Adrenal gland (tissue), 12 donors: Measurements from ENCODE around the gene NOXA1. TPM values are rescaled to one million over a fixed set of nuclear protein-coding genes. Genes with fewer than 3 reads are reported as not detected.

Source experiments
- DNase-seq, 7 donors: peaks; one replicate each; pipeline ENCODE4 v3.0.0-alpha.2; 2019 to 2020
- H3K27ac ChIP-seq, 5 donors: fragments of 200-600 bp; sonication (generic) in 4 of 5; 1 replicate in 3 of 5; 2 replicates in 2 of 5; pipeline versions ENCODE4 v1.5.1 to v1.8.0; 2016 to 2020; ENCODE audit warnings: mild to moderate bottlenecking in 1 of 5
- H3K27me3 ChIP-seq: fragments of 200-600 bp; 2 replicates; pipeline ENCODE4 v1.8.0; 2021
- H3K36me3 ChIP-seq, 2 donors: fragments of 200-600 bp; replicated peaks in 1 of 2; 1 replicate in 1 of 2; 2 replicates in 1 of 2; pipeline versions ENCODE4 v1.5.1 to v1.8.0; 2018 to 2022
- H3K4me1 ChIP-seq, 2 donors: fragments of 200-600 bp; replicated peaks in 1 of 2; 1 replicate in 1 of 2; 2 replicates in 1 of 2; pipeline versions ENCODE4 v1.5.1 to v1.8.0; 2018 to 2021
- H3K4me3 ChIP-seq, 4 donors: fragments of 200-600 bp; sonication (generic) in 3 of 4; one replicate each; pipeline ENCODE4 v1.5.1; 2016 to 2018
- H3K9me3 ChIP-seq, 3 donors: fragments of 200-600 bp; sonication (generic) in 1 of 3; replicated peaks in 1 of 3; 1 replicate in 2 of 3; 2 replicates in 1 of 3; pipeline versions ENCODE4 v1.5.1 to v1.8.0; 2016 to 2021
- POLR2A ChIP-seq, 2 donors: fragments of 450-650 bp; IDR thresholded peaks; one replicate each; pipeline ENCODE4 v1.6.1; 2017; ENCODE audit warnings: antibody characterized with exemption in 2 of 2, mild to moderate bottlenecking in 2 of 2, moderate library complexity in 1 of 2
- WGBS, 4 donors: extraction: QIAGEN DNeasy Blood & Tissue Kit in 2 of 4; methylation state at CpG; one replicate each; pipeline versions ENCODE4 v1.1.5 to v1.1.7; 2013 to 2017; 5-methylcytosine and 5-hydroxymethylcytosine counted together
- intact Hi-C, 2 donors: fragments of 100-400 bp; cut with DNase I; formaldehyde crosslinking; loops; one replicate each; pipeline versions ENCODE4 v1.14.1 to v1.15.0; 2022 to 2023
- polyA plus RNA-seq, 3 donors: library from polyadenylated mRNA; stranded (reverse); fragments of 200-250 nt in 2 of 3; fragments of 350-450 nt in 1 of 3; fragmentation: Illumina TruSeq in 1 of 3; extraction: RNeasy Lipid Tissue Mini Kit (QIAGEN cat#74804) in 1 of 3; gene quantifications; one replicate each; pipeline ENCODE4 v1.2.3, GENCODE V29; 2013 to 2014
- total RNA-seq, 9 donors: library from RNA; depleted of rRNA in 4 of 9; stranded (reverse); fragments of >200 nt in 4 of 9; fragments of 120-200 nt in 1 of 9; fragmentation: NEBNext Ultra II Directional in 1 of 9; extraction: Animal tissue kit (Norgen Biotek cat#: 25700) in 1 of 9; gene quantifications; one replicate each; pipeline versions ENCODE4 v1.1.0 to v1.2.4, GENCODE V29; 2013 to 2023
- TF ChIP-seq, protein P1 (sequence below), 6 experiments: fragments of 450-650 bp in 4 of 6; fragments of 200-600 bp in 2 of 6; sonication (generic) in 1 of 6; IDR thresholded peaks; 1 replicate in 5 of 6; 2 replicates in 1 of 6; pipeline versions ENCODE4 v1.5.1 to v1.8.0; 2016 to 2021; ENCODE audit warnings: antibody characterized with exemption in 6 of 6, mild to moderate bottlenecking in 2 of 6, moderate library complexity in 1 of 6
- donor health status: healthy with polysubstance abuse.
- donor health status: Bipolar disorder and iron deficiency.
- donor health status: DM: yes; HTN: yes; CAD: no.
- donor health status: DM: no; HTN: no; CAD: no.
- donor health status: DM: no; HTN: no; CAD: no.
- donor health status: DM: yes; HTN: yes; CAD: no.

The NOXA1 gene
- total and polyA plus RNA-seq, 12 donors: 2.9 to 50.7 (median 9.4) TPM; not detected in 1

GRCh38 chr9:137394866-137395665, 28.1 kb upstream of the NOXA1 start:
- TF ChIP-seq, protein P1, sequence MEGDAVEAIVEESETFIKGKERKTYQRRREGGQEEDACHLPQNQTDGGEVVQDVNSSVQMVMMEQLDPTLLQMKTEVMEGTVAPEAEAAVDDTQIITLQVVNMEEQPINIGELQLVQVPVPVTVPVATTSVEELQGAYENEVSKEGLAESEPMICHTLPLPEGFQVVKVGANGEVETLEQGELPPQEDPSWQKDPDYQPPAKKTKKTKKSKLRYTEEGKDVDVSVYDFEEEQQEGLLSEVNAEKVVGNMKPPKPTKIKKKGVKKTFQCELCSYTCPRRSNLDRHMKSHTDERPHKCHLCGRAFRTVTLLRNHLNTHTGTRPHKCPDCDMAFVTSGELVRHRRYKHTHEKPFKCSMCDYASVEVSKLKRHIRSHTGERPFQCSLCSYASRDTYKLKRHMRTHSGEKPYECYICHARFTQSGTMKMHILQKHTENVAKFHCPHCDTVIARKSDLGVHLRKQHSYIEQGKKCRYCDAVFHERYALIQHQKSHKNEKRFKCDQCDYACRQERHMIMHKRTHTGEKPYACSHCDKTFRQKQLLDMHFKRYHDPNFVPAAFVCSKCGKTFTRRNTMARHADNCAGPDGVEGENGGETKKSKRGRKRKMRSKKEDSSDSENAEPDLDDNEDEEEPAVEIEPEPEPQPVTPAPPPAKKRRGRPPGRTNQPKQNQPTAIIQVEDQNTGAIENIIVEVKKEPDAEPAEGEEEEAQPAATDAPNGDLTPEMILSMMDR (IDR thresholded peaks at IDR 0.05): no peak
- no peak for TF ChIP-seq POLR2A (IDR thresholded peaks at IDR 0.05)
- no peaks in the 10 kb centered on the region for H3K27me3 ChIP-seq
- no peak overlapping the region for H3K27ac ChIP-seq
- DNase-seq: no peak
- WGBS, 4 donors: 53 to 88% (median 86%) methylated on average over 11 to 36 of the region's 36 CpGs
- H3K36me3 ChIP-seq: no peaks in the 10 kb centered on the region
- H3K4me3 ChIP-seq: no peak overlapping the region
- no peaks in the 10 kb centered on the region for H3K9me3 ChIP-seq
- peaks cover 4 to 8% of the 10 kb centered on the region in 2 donors for H3K4me1 ChIP-seq
- intact Hi-C loops: no loop called here

GRCh38 chr9:137395666-137396010, 27.6 kb upstream of the NOXA1 start:
- intact Hi-C loops: no loop called here
- Histone ChIP-seq H3K36me3 (no peaks in the 10 kb centered on the region), H3K27ac (no peak overlapping the region), H3K9me3 (no peaks in the 10 kb centered on the region), H3K27me3 (no peaks in the 10 kb centered on the region), H3K4me1 (peaks cover 4% of the 10 kb centered on the region in 2 donors), H3K4me3 (no peak overlapping the region)
- TF ChIP-seq, protein P1 (IDR thresholded peaks at IDR 0.05): no peak
- no peak for TF ChIP-seq POLR2A (IDR thresholded peaks at IDR 0.05)
- no peak for DNase-seq
- 74 to 91% (median 85%) methylated on average over 8 to 11 of the region's 11 CpGs for WGBS, 4 donors

DNA sequence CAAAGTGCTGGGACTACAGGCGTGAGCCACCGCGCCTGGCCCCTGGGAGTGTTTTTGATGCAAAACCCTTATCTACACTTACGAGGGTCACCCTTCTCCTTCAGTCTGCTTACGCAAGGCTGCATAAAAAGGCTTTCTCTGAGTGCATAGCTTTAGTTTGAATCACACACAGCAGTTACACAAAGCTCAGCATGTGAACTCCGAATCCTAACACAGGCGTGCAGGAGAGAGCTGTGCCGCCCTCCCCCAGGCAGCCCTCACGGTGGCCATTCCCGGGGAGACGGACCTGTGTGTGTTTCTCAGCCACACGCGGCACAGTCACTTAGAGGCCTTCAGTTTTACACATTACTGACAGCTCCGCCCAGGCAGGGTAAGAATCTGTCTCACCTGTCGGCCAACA, 27.0 kb upstream of the NOXA1 start:
- no peaks in the 10 kb centered on the region for H3K4me1 ChIP-seq
- intact Hi-C loops: no loop called here
- WGBS, 4 donors: 86 to 91% (median 90%) methylated on average over 15 of the region's 15 CpGs

GRCh38 chr9:137396634-137397367, 26.4 kb upstream of the NOXA1 start:
- Histone ChIP-seq H3K27ac (no peak overlapping the region), H3K4me1 (no peaks in the 10 kb centered on the region), H3K9me3 (no peaks in the 10 kb centered on the region), H3K36me3 (no peaks in the 10 kb centered on the region), H3K4me3 (no peak overlapping the region), H3K27me3 (no peaks in the 10 kb centered on the region)
- intact Hi-C loops: no loop called here
- 92 to 96% (median 95%) methylated on average over 17 to 26 of the region's 26 CpGs for WGBS, 4 donors
- TF ChIP-seq, protein P1 (IDR thresholded peaks at IDR 0.05): no peak
- no peak for TF ChIP-seq POLR2A (IDR thresholded peaks at IDR 0.05)
- no peak for DNase-seq

More for the DNA sequence above, 27.0 kb upstream of the NOXA1 start:
- H3K4me3 ChIP-seq: no peak overlapping the region
- H3K9me3 ChIP-seq: no peaks in the 10 kb centered on the region
- DNase-seq: no peak
- no peaks in the 10 kb centered on the region for H3K27me3 ChIP-seq
- no peaks in the 10 kb centered on the region for H3K36me3 ChIP-seq
- no peak overlapping the region for H3K27ac ChIP-seq
- TF ChIP-seq, protein P1 (IDR thresholded peaks at IDR 0.05): no peak
- no peak for TF ChIP-seq POLR2A (IDR thresholded peaks at IDR 0.05)
